ENCODE data around the gene GINS2. TPM values are rescaled to one million over a fixed set of nuclear protein-coding genes. Genes with fewer than 3 reads are reported as not detected.

The GINS2 gene
- total RNA-seq, 1 experiment from 2014 or later: 52.7 TPM

DNA sequence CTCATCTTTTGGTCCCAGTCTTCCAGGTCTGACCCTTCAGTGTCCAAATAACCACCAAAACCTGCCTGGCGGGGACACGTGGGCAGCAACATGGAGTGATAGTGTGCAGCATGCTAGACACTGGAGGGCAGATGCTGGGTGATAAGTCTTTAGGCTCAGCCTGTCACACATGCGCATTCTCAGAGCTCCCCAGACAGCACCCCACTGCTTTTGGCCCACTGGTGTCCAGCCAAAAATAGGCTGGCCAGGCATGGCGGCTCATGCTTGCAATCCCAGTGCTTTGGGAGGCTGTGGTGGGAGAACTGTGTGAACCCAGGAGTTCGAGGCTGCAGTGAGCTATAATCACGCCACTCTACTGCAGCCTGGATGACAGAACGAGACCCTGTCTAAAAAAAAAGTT is 12.3 kb downstream of the GINS2 start:
- H2AK5ac ChIP-seq (ENCODE audit: insufficient read length, low read length): no peak overlapping the region
- H3K4me1 ChIP-seq (ENCODE audit: insufficient read depth, low read length): no peaks in the 10 kb centered on the region
- no peak overlapping the region for H3K56ac ChIP-seq (ENCODE audit: insufficient read length, low read depth, low read length)
- no peak overlapping the region for H4K91ac ChIP-seq (ENCODE audit: insufficient read length, low read depth, low read length)
- no peak overlapping the region for H4K8ac ChIP-seq (replicated peaks; ENCODE audit: insufficient read length, low read depth, low read length)
- H3K23me2 ChIP-seq (ENCODE audit: insufficient read length, low read depth, low read length, poor library complexity, severe bottlenecking): no peaks in the 10 kb centered on the region
- H4K20me1 ChIP-seq (ENCODE audit: control insufficient read depth, insufficient read depth, insufficient read length): no peaks in the 10 kb centered on the region
- no peak overlapping the region for H3T11ph ChIP-seq (ENCODE audit: low read length)
- no peaks in the 10 kb centered on the region for H3K79me2 ChIP-seq (ENCODE audit: insufficient read depth, low read length)
- H2BK5ac ChIP-seq (ENCODE audit: insufficient read length, low read length): no peak overlapping the region
- DNase-seq: no peak
- H3K27ac Mint-ChIP-seq: peak overlapping the region in 1 of 3 experiments; percentile 10; a peak in 1 of 7 replicates
- H3K36me3 Mint-ChIP-seq (ENCODE audit: insufficient read depth in 1 of 3, low read depth in 3 of 3): peaks cover 32 to 96% (median 80%) of the 10 kb centered on the region in 3 experiments; a peak in 6 of 7 replicates
- H3K18ac ChIP-seq (ENCODE audit: insufficient read length, low read depth, low read length): no peak overlapping the region
- TF ChIP-seq, protein P1, sequence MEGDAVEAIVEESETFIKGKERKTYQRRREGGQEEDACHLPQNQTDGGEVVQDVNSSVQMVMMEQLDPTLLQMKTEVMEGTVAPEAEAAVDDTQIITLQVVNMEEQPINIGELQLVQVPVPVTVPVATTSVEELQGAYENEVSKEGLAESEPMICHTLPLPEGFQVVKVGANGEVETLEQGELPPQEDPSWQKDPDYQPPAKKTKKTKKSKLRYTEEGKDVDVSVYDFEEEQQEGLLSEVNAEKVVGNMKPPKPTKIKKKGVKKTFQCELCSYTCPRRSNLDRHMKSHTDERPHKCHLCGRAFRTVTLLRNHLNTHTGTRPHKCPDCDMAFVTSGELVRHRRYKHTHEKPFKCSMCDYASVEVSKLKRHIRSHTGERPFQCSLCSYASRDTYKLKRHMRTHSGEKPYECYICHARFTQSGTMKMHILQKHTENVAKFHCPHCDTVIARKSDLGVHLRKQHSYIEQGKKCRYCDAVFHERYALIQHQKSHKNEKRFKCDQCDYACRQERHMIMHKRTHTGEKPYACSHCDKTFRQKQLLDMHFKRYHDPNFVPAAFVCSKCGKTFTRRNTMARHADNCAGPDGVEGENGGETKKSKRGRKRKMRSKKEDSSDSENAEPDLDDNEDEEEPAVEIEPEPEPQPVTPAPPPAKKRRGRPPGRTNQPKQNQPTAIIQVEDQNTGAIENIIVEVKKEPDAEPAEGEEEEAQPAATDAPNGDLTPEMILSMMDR (conservative IDR thresholded peaks at IDR 0.05): no peak
- no peak overlapping the region for H3K4ac ChIP-seq (ENCODE audit: low read depth, low read length)
- no peak overlapping the region for H3K4me3 Mint-ChIP-seq
- H3K79me1 ChIP-seq (ENCODE audit: insufficient read depth, low read depth, low read length, poor library complexity, severe bottlenecking): no peaks in the 10 kb centered on the region
- no CpG with 5 or more reads among the region's 7 CpGs for WGBS (ENCODE audit: extremely low coverage, insufficient read length, low lambda C conversion rate)
- no peak overlapping the region for H2AFZ ChIP-seq (ENCODE audit: low read length)
- H2BK20ac ChIP-seq (ENCODE audit: low read depth, low read length, poor library complexity, severe bottlenecking): no peak overlapping the region
- no peaks in the 10 kb centered on the region for H3K27me3 ChIP-seq (ENCODE audit: insufficient read depth, low read length)
- H3K27ac ChIP-seq (ENCODE audit: insufficient read length, low read depth, low read length): no peak overlapping the region
- H3K14ac ChIP-seq (ENCODE audit: insufficient read depth, low read length): no peak overlapping the region
- H2BK12ac ChIP-seq (ENCODE audit: insufficient read length, low read depth, low read length): no peak overlapping the region
- H3K4me2 ChIP-seq (ENCODE audit: insufficient read depth, insufficient read length, low read length): no peak overlapping the region
- no peak overlapping the region for H4K5ac ChIP-seq (ENCODE audit: insufficient read length, low read depth, low read length)
- no peaks in the 10 kb centered on the region; the same call in none of the 2 replicates for H3K27me3 Mint-ChIP-seq (ENCODE audit: low read depth)
- H2BK15ac ChIP-seq (ENCODE audit: low read depth, low read length): no peak overlapping the region
- no peak overlapping the region for H2BK120ac ChIP-seq (ENCODE audit: low read depth, low read length, poor library complexity, severe bottlenecking)
- H3K9me3 ChIP-seq (ENCODE audit: control insufficient read depth, low read depth, low read length): no peaks in the 10 kb centered on the region
- H3K9ac ChIP-seq (ENCODE audit: extremely low read depth, insufficient read length, low read length): no peak overlapping the region
- H3K9me3 Mint-ChIP-seq: no peaks in the 10 kb centered on the region
- H3K4me1 Mint-ChIP-seq: no peaks in the 10 kb centered on the region
- H3K23ac ChIP-seq (ENCODE audit: insufficient read length, low read depth, low read length): no peak overlapping the region
